Neutrophil (primary cell): ENCODE results near the gene GJD3.
"Not testable (repeated sequence)": the region's sequence is repeated elsewhere in the genome, so short reads cannot be mapped to it uniquely, and the experiment has no call there.

ENCODE experiments used
- H3K27ac ChIP-seq: fragments of 200-600 bp; sonication (generic); 2 replicates; pipeline ENCODE4 v1.5.1; 2016; ENCODE audit warnings: mild to moderate bottlenecking, moderate library complexity
- H3K27me3 ChIP-seq: fragments of 200-600 bp; sonication (generic); 2 replicates; pipeline ENCODE4 v1.6.0; 2016; ENCODE audit warnings: mild to moderate bottlenecking
- H3K36me3 ChIP-seq: fragments of 200-600 bp; sonication (generic); 2 replicates; pipeline ENCODE4 v1.5.1; 2017
- H3K4me1 ChIP-seq, 2 experiments: fragments of 200-600 bp in 1 of 2; sonication (generic) in 1 of 2; 1 replicate in 1 of 2; 2 replicates in 1 of 2; pipeline versions ENCODE4 v1.5.1 to v1.6.1; 2013 to 2016; ENCODE audit warnings: low read depth in 1 of 2, low read length in 1 of 2, mild to moderate bottlenecking in 1 of 2, moderate library complexity in 1 of 2; ENCODE audit not compliant: control insufficient read depth in 1 of 2, insufficient read depth in 1 of 2
- H3K4me3 ChIP-seq, 2 experiments: fragments of 200-600 bp in 1 of 2; sonication (generic) in 1 of 2; 1 replicate in 1 of 2; 2 replicates in 1 of 2; pipeline ENCODE4 v1.5.1; 2013 to 2016; ENCODE audit warnings: low read depth in 1 of 2, low read length in 1 of 2, mild to moderate bottlenecking in 1 of 2, moderate library complexity in 1 of 2
- H3K9me3 ChIP-seq: fragments of 200-600 bp; sonication (generic); 2 replicates; pipeline ENCODE4 v1.5.1; 2016
- CTCF ChIP-seq: fragments of 200-600 bp; sonication (generic); IDR thresholded peaks from 2 replicates; pipeline ENCODE4 v1.5.1; 2016; ENCODE audit warnings: antibody characterized with exemption

GJD3 gene

GRCh38 chr17:40364121-40364861 is at the start of gene GJD3:
TSS of gene GJD3 (minus strand) at chr17:40364737. CDS start at chr17:40363815, 922 bp downstream.
- no peak for TF ChIP-seq CTCF
- Histone ChIP-seq H3K36me3 (no peaks in the 10 kb centered on the region), H3K4me3 (no peak within 1 kb of the TSS), H3K9me3 (no peaks in the 10 kb centered on the region), H3K27ac (no peak within 1 kb of the TSS), H3K27me3 (peaks cover 74% of the 10 kb centered on the region), H3K4me1 (peaks cover 8 to 16% of the 10 kb centered on the region in 2 experiments)

DNA sequence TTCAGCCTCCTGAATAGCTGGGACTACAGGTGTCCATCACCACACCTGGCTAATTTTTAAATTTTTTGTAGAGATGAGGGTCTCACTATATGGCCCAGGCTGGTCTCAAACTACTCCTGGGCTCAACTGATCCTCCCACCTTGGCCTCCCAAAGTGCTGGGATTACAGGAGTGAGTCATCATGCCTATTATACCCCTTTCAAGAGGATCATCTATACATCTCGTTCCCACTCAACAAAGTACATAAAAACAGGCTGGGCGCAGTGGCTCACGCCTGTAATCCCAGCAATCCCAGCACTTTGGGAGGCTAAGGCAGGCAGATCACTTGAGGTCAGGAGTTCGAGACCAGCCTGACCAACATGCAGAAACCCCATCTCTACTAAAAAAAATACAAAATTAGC is 49.8 kb upstream of the GJD3 start:
- peaks cover 30% of the 10 kb centered on the region for H3K36me3 ChIP-seq
- H3K4me3 ChIP-seq, H3K27ac ChIP-seq, H3K9me3 ChIP-seq, H3K27me3 ChIP-seq: not testable (repeated sequence)
- H3K4me1 ChIP-seq, result peaks cover 27 to 29% of the 10 kb centered on the region in 2 experiments

- TF ChIP-seq CTCF, result no peak
- no peaks in the 10 kb centered on the region for H3K9me3 ChIP-seq
Observed at GRCh38 chr17:40412880-40413279, 48.3 kb upstream of the GJD3 start.

DNA sequence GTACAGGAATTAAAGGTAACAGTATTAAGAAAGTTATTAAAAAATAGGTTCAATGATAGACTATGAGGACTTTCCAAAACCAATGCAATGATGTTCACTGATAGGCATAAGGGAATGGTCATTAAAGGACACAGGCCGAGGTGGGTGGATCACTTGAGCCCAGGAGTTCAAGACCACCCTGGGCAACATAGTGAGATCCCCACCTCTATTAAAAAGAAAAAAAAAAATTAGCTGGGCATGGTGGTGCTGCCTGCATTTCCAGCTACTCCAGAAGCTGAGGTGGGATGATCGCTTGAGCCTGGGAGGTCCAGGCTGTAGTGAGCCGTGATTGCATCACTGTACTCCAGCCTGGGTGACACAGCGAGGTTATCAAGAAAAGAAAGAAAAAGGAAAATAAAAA is 47.3 kb upstream of the GJD3 start:
- Histone ChIP-seq H3K4me3 (no peak overlapping the region), H3K27me3 (no peaks in the 10 kb centered on the region), H3K9me3 (no peaks in the 10 kb centered on the region), H3K4me1 (peaks cover 7 to 8% of the 10 kb centered on the region in 2 experiments), H3K36me3 (peaks cover 49% of the 10 kb centered on the region), H3K27ac (no peak overlapping the region)
- no peak for TF ChIP-seq CTCF

More at GRCh38 chr17:40412880-40413279, 48.3 kb upstream of the GJD3 start:
- Histone ChIP-seq H3K27ac (no peak overlapping the region), H3K36me3 (peaks cover 40% of the 10 kb centered on the region), H3K27me3 (no peaks in the 10 kb centered on the region), H3K4me3 (no peak overlapping the region), H3K4me1 (peaks cover 15 to 16% of the 10 kb centered on the region in 2 experiments)

DNA sequence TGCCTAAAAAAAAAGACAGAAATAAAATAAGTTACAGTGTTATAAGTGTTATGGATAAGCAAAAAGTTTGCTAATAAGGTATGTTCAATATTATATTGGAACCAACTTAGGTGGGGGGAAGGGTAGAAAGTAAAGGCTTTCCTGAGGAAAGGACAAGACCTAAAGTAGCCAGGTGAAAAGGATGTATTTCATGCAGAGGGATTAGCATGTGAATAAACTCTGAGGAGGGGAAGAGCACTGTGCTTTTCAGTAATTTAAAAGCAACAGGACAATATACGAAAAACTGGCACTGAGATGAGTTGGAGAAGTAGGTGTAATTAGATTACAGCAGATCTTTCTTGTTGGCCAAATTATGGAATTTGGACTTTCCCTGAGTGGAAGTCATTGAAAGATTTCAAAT is 45.5 kb upstream of the GJD3 start:
- Histone ChIP-seq H3K9me3 (no peaks in the 10 kb centered on the region), H3K36me3 (peaks cover 51% of the 10 kb centered on the region), H3K27ac (no peak overlapping the region), H3K27me3 (no peaks in the 10 kb centered on the region), H3K4me1 (no peaks in the 10 kb centered on the region), H3K4me3 (no peak overlapping the region)
- TF ChIP-seq CTCF, result no peak

GRCh38 chr17:40409540-40409939 is 45.0 kb upstream of the GJD3 start:
- not testable (repeated sequence) for H3K9me3 ChIP-seq, H3K27me3 ChIP-seq, H3K4me3 ChIP-seq, H3K4me1 ChIP-seq, H3K27ac ChIP-seq
- H3K36me3 ChIP-seq, result peaks cover 53% of the 10 kb centered on the region
